ENCODE measurements around the gene UMOD. TPM values are rescaled to one million over a fixed set of nuclear protein-coding genes. Genes with fewer than 3 reads are reported as not detected.

Gene UMOD
- polyA plus RNA-seq, 1 donor (not counting 4 experiments of a cell fraction or from before 2014, with no cell fraction given): not detected

DNA sequence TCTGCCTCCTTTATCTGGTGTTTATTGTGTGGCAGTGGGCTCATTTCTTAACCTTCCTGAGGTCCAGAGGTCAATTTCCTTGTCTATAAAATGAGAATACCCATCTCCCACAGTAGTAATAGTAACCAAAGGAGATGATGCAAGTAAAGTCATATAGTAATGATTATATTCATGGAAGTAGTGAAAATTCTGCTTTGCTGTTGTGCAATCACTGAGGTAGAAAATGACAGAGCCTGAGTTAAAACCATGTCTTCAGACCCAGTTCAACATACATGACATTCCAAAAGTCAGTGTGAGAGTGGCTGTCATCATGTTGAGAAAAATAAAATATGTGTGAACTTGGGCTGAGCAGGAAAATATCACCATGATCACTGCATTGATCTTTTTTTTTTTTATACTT lies 864 bp upstream of the UMOD start:
- H3K4me3 ChIP-seq (ENCODE audit: control insufficient read depth in 2 of 3, extremely low read depth in 1 of 3, insufficient read depth in 2 of 3, low read depth in 1 of 3, low read length in 3 of 3): no peak overlapping the region
- H3K4me1 ChIP-seq (ENCODE audit: control insufficient read depth, extremely low read depth, insufficient read depth, low read length): no peaks in the 10 kb centered on the region
- no peak overlapping the region for H3K9ac ChIP-seq (ENCODE audit: control insufficient read depth, extremely low read depth, insufficient read depth, low read length)
- no peaks in the 10 kb centered on the region for H3K9me1 ChIP-seq (ENCODE audit: control insufficient read depth, extremely low read depth, insufficient read depth, low read length)
- FAIRE-seq (no peak), DNase-seq (ENCODE audit: low read depth, low spot score) (no peak)
- H4K20me1 ChIP-seq (ENCODE audit: control insufficient read depth, extremely low read depth, insufficient read depth, low read length): no peaks in the 10 kb centered on the region
- no peak overlapping the region for H3K27ac ChIP-seq (ENCODE audit: control insufficient read depth, insufficient read depth, low read length)
- TF ChIP-seq EZH2 (IDR thresholded peaks at IDR 0.05; ENCODE audit: low read length): no peak
- TF ChIP-seq, protein P1, sequence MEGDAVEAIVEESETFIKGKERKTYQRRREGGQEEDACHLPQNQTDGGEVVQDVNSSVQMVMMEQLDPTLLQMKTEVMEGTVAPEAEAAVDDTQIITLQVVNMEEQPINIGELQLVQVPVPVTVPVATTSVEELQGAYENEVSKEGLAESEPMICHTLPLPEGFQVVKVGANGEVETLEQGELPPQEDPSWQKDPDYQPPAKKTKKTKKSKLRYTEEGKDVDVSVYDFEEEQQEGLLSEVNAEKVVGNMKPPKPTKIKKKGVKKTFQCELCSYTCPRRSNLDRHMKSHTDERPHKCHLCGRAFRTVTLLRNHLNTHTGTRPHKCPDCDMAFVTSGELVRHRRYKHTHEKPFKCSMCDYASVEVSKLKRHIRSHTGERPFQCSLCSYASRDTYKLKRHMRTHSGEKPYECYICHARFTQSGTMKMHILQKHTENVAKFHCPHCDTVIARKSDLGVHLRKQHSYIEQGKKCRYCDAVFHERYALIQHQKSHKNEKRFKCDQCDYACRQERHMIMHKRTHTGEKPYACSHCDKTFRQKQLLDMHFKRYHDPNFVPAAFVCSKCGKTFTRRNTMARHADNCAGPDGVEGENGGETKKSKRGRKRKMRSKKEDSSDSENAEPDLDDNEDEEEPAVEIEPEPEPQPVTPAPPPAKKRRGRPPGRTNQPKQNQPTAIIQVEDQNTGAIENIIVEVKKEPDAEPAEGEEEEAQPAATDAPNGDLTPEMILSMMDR (optimal IDR thresholded peaks at IDR 0.05 in 1 of 3, IDR thresholded peaks at IDR 0.05 in 1 of 3, conservative IDR thresholded peaks at IDR 0.05 in 1 of 3; ENCODE audit: extremely low read depth in 1 of 3, insufficient read depth in 2 of 3, low read length in 3 of 3): no peak
- H3K36me3 ChIP-seq (ENCODE audit: control insufficient read depth in 2 of 2, extremely low read depth in 1 of 2, insufficient read depth in 2 of 2, low read length in 2 of 2): no peaks in the 10 kb centered on the region
- H3K4me2 ChIP-seq (ENCODE audit: control insufficient read depth, extremely low read depth, insufficient read depth, low read depth, low read length): no peak overlapping the region
- H3K27me3 ChIP-seq (ENCODE audit: control insufficient read depth, extremely low read depth, insufficient read depth, low read length): no peaks in the 10 kb centered on the region
- dilution Hi-C loops (cut with MboI; ENCODE audit: extremely low pct_ligation_motif_present, low sequenced_read_pairs): no loop called here
- H3K9me3 ChIP-seq (ENCODE audit: control insufficient read depth, low read depth, low read length): no peaks in the 10 kb centered on the region
- H3K79me2 ChIP-seq (ENCODE audit: control insufficient read depth, insufficient read depth, low read length): no peaks in the 10 kb centered on the region
- H2AFZ ChIP-seq (ENCODE audit: control insufficient read depth, low read length): no peak overlapping the region

DNA sequence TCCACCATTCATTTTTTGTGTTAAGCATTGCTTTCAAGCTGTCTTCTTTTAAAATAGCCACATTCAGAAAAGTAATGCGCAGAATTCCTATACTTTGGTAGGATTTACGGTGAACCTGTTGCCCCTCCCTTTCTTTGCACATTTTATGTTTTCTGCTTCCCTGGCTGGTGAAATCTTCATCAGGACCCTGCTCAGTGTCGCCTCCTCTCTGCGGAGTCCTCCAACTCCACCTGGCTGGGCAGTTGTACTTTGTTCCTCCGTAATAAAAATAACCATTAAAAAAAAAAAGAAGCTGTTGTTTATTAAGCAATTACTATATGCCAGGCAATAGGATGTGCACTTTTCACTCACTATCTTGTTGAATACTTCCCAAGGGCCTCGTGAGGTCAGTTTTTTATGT lies 2.9 kb downstream of the UMOD start:
- no peak overlapping the region for H3K27ac ChIP-seq (ENCODE audit: control insufficient read depth, insufficient read depth, low read length)
- no peaks in the 10 kb centered on the region for H3K27me3 ChIP-seq (ENCODE audit: control insufficient read depth, extremely low read depth, insufficient read depth, low read length)
- H3K79me2 ChIP-seq (ENCODE audit: control insufficient read depth, insufficient read depth, low read length): no peaks in the 10 kb centered on the region
- H3K4me3 ChIP-seq (ENCODE audit: control insufficient read depth in 2 of 3, extremely low read depth in 1 of 3, insufficient read depth in 2 of 3, low read depth in 1 of 3, low read length in 3 of 3): no peak overlapping the region
- H3K9me1 ChIP-seq (ENCODE audit: control insufficient read depth, extremely low read depth, insufficient read depth, low read length): no peaks in the 10 kb centered on the region
- dilution Hi-C loops (cut with MboI; ENCODE audit: extremely low pct_ligation_motif_present, low sequenced_read_pairs): no loop called here
- H3K4me2 ChIP-seq (ENCODE audit: control insufficient read depth, extremely low read depth, insufficient read depth, low read depth, low read length): no peak overlapping the region
- H2AFZ ChIP-seq (ENCODE audit: control insufficient read depth, low read length): no peak overlapping the region
- FAIRE-seq (no peak), DNase-seq (ENCODE audit: low read depth, low spot score) (no peak)
- no peak overlapping the region for H3K9ac ChIP-seq (ENCODE audit: control insufficient read depth, extremely low read depth, insufficient read depth, low read length)
- no peaks in the 10 kb centered on the region for H3K4me1 ChIP-seq (ENCODE audit: control insufficient read depth, extremely low read depth, insufficient read depth, low read length)
- no peak for TF ChIP-seq EZH2 (IDR thresholded peaks at IDR 0.05; ENCODE audit: low read length)
- TF ChIP-seq, protein P1 (optimal IDR thresholded peaks at IDR 0.05 in 1 of 3, IDR thresholded peaks at IDR 0.05 in 1 of 3, conservative IDR thresholded peaks at IDR 0.05 in 1 of 3; ENCODE audit: extremely low read depth in 1 of 3, insufficient read depth in 2 of 3, low read length in 3 of 3): no peak
- no peaks in the 10 kb centered on the region for H4K20me1 ChIP-seq (ENCODE audit: control insufficient read depth, extremely low read depth, insufficient read depth, low read length)
- no peaks in the 10 kb centered on the region for H3K9me3 ChIP-seq (ENCODE audit: control insufficient read depth, low read depth, low read length)
- no peaks in the 10 kb centered on the region for H3K36me3 ChIP-seq (ENCODE audit: control insufficient read depth in 2 of 2, extremely low read depth in 1 of 2, insufficient read depth in 2 of 2, low read length in 2 of 2)

All from keratinocyte (primary cell).